GM15510 (cell line): Measurements from ENCODE around the gene ZNF804B.

Experiments
- POLR2A ChIP-seq: IDR thresholded peaks from 3 replicates; pipeline ENCODE4 v1.6.1; 2011; ENCODE audit warnings: borderline replicate concordance; ENCODE audit not compliant: insufficient read length; ENCODE audit errors: extremely low read depth

Gene ZNF804B

GRCh38 chr7:88759230-88760135, at the start of gene ZNF804B:
TSS of gene ZNF804B (plus strand) at chr7:88759700. CDS start at chr7:88759977, 277 bp downstream.
- TF ChIP-seq POLR2A, result no peak

- TF ChIP-seq POLR2A, result no peak
Observed at GRCh38 chr7:88735920-88736319, 23.6 kb upstream of the ZNF804B start.

GRCh38 chr7:88737632-88738031, 21.9 kb upstream of the ZNF804B start:
- no peak for TF ChIP-seq POLR2A

GRCh38 chr7:88746126-88746525, 13.4 kb upstream of the ZNF804B start:
- no peak for TF ChIP-seq POLR2A

- no peak for TF ChIP-seq POLR2A
Observed at GRCh38 chr7:88756802-88757201, 2.7 kb upstream of the ZNF804B start.

- no peak for TF ChIP-seq POLR2A
Observed at GRCh38 chr7:88757371-88757770, 2.1 kb upstream of the ZNF804B start.

GRCh38 chr7:88758381-88759229, 895 bp upstream of the ZNF804B start:
- no peak for TF ChIP-seq POLR2A

GRCh38 chr7:88760136-88760515, 626 bp downstream of the ZNF804B start:
- TF ChIP-seq POLR2A, result no peak

- no peak for TF ChIP-seq POLR2A
Observed at GRCh38 chr7:88761779-88762178, 2.3 kb downstream of the ZNF804B start.

- no peak for TF ChIP-seq POLR2A
Observed at GRCh38 chr7:88771417-88771816, 11.9 kb downstream of the ZNF804B start.

- no peak for TF ChIP-seq POLR2A
Observed at GRCh38 chr7:88772776-88773175, 13.3 kb downstream of the ZNF804B start.

GRCh38 chr7:88775838-88776237, 16.3 kb downstream of the ZNF804B start:
- TF ChIP-seq POLR2A, result no peak

- no peak for TF ChIP-seq POLR2A
Observed at GRCh38 chr7:88787777-88788176, 28.3 kb downstream of the ZNF804B start.

- no peak for TF ChIP-seq POLR2A
Observed at GRCh38 chr7:88789480-88790064, 30.1 kb downstream of the ZNF804B start.

GRCh38 chr7:88791891-88792290, 32.4 kb downstream of the ZNF804B start:
- no peak for TF ChIP-seq POLR2A
